Mesenchymal stem cell (in vitro differentiated cells and primary cell): ENCODE results near the gene SPATA13.

Experiments used
- DNase-seq: peaks from one replicate; pipeline ENCODE4 v3.0.0-alpha.2; 2013
- H2AFZ ChIP-seq: one replicate; pipeline ENCODE4 v1.6.1; 2013; ENCODE audit warnings: low read depth, mild to moderate bottlenecking, control low read depth, inconsistent platforms, low read length, moderate library complexity
- H2AK5ac ChIP-seq: 2 replicates; pipeline ENCODE4 v1.6.1; 2013; ENCODE audit warnings: low read length, moderate library complexity, mild to moderate bottlenecking, inconsistent platforms; ENCODE audit not compliant: severe bottlenecking
- H2BK120ac ChIP-seq: one replicate; pipeline ENCODE4 v1.6.1; 2013; ENCODE audit warnings: low read depth, mild to moderate bottlenecking, inconsistent platforms, low read length, moderate library complexity
- H2BK12ac ChIP-seq, 2 experiments: one replicate each; pipeline ENCODE4 v1.6.1; 2013; ENCODE audit warnings: inconsistent platforms in 2 of 2, low read length in 2 of 2, mild to moderate bottlenecking in 2 of 2, moderate library complexity in 2 of 2, control low read depth in 1 of 2
- H2BK15ac ChIP-seq: one replicate; pipeline ENCODE4 v1.6.1; 2013; ENCODE audit warnings: mild to moderate bottlenecking, low read depth, inconsistent platforms; ENCODE audit not compliant: poor library complexity, severe bottlenecking
- H2BK5ac ChIP-seq: 2 replicates; pipeline ENCODE4 v1.6.1; 2013; ENCODE audit warnings: low read depth, mild to moderate bottlenecking, low read length, control low read depth, inconsistent platforms; ENCODE audit not compliant: poor library complexity, severe bottlenecking
- H3K14ac ChIP-seq, 2 experiments: one replicate each; pipeline ENCODE4 v1.6.1; 2013; ENCODE audit warnings: inconsistent platforms in 2 of 2, low read length in 2 of 2, control low read depth in 1 of 2, mild to moderate bottlenecking in 1 of 2, moderate library complexity in 1 of 2
- H3K18ac ChIP-seq, 2 experiments: one replicate each; pipeline ENCODE4 v1.6.1; 2013; ENCODE audit warnings: inconsistent platforms in 2 of 2, low read length in 2 of 2, control low read depth in 1 of 2, low read depth in 1 of 2, mild to moderate bottlenecking in 1 of 2
- H3K23ac ChIP-seq, 2 experiments: one replicate each; pipeline ENCODE4 v1.6.1; 2013; ENCODE audit warnings: inconsistent platforms in 2 of 2, low read length in 2 of 2, mild to moderate bottlenecking in 2 of 2, moderate library complexity in 2 of 2, control low read depth in 1 of 2
- H3K27ac ChIP-seq: 2 replicates; pipeline ENCODE4 v1.5.1; 2013; ENCODE audit warnings: mild to moderate bottlenecking, moderate library complexity, low read length, control low read depth, inconsistent platforms; ENCODE audit not compliant: poor library complexity, severe bottlenecking
- H3K27me3 ChIP-seq, 2 experiments: 2 replicates each; pipeline versions ENCODE4 v1.6.1 to v1.7.0; 2013; ENCODE audit warnings: low read length in 2 of 2, mild to moderate bottlenecking in 2 of 2, moderate library complexity in 2 of 2, control low read depth in 1 of 2, inconsistent platforms in 1 of 2; ENCODE audit not compliant: control insufficient read depth in 1 of 2, insufficient read depth in 1 of 2
- H3K36me3 ChIP-seq, 2 experiments: 2 replicates each; pipeline versions ENCODE4 v1.6.1 to v1.7.0; 2013; ENCODE audit warnings: low read length in 2 of 2, control low read depth in 1 of 2, inconsistent platforms in 1 of 2, low read depth in 1 of 2, mild to moderate bottlenecking in 1 of 2; ENCODE audit not compliant: insufficient read depth in 2 of 2, control insufficient read depth in 1 of 2
- H3K4ac ChIP-seq, 2 experiments: one replicate each; pipeline ENCODE4 v1.6.1; 2013; ENCODE audit warnings: inconsistent platforms in 2 of 2, low read length in 2 of 2, mild to moderate bottlenecking in 2 of 2, moderate library complexity in 2 of 2, control low read depth in 1 of 2, low read depth in 1 of 2
- H3K4me1 ChIP-seq: 2 replicates; pipeline ENCODE4 v1.6.1; 2013; ENCODE audit warnings: low read depth, low read length, control low read depth; ENCODE audit not compliant: control insufficient read depth, insufficient read depth
- H3K4me2 ChIP-seq: 2 replicates; pipeline ENCODE4 v1.6.1; 2013; ENCODE audit warnings: low read length, mild to moderate bottlenecking, inconsistent platforms; ENCODE audit not compliant: poor library complexity, severe bottlenecking
- H3K4me3 ChIP-seq, 2 experiments: 2 replicates each; pipeline versions ENCODE4 v1.5.1 to v1.7.0; 2013; ENCODE audit warnings: low read length in 2 of 2, mild to moderate bottlenecking in 2 of 2, control low read depth in 1 of 2, low read depth in 1 of 2; ENCODE audit not compliant: insufficient read depth in 1 of 2
- H3K79me1 ChIP-seq: replicated peaks from 2 replicates; pipeline ENCODE4 v1.6.1; 2013; ENCODE audit warnings: mild to moderate bottlenecking, control low read depth, low read length, inconsistent platforms; ENCODE audit not compliant: poor library complexity, severe bottlenecking
- H3K9ac ChIP-seq: 2 replicates; pipeline ENCODE4 v1.7.0; 2013; ENCODE audit warnings: mild to moderate bottlenecking, low read length, moderate library complexity
- H3K9me3 ChIP-seq: 2 replicates; pipeline ENCODE4 v1.7.0; 2013; ENCODE audit warnings: mild to moderate bottlenecking, low read length; ENCODE audit not compliant: control insufficient read depth
- H4K8ac ChIP-seq: one replicate; pipeline ENCODE4 v1.6.1; 2013; ENCODE audit warnings: inconsistent platforms, mild to moderate bottlenecking, low read length, moderate library complexity
- H4K91ac ChIP-seq: one replicate; pipeline ENCODE4 v1.6.1; 2013; ENCODE audit warnings: mild to moderate bottlenecking, low read length, inconsistent platforms
- WGBS: methylation state at CpG from one replicate; pipeline ENCODE4 v1.1.7; 2013; ENCODE audit warnings: mixed read lengths; 5-methylcytosine and 5-hydroxymethylcytosine counted together

Gene SPATA13

DNA sequence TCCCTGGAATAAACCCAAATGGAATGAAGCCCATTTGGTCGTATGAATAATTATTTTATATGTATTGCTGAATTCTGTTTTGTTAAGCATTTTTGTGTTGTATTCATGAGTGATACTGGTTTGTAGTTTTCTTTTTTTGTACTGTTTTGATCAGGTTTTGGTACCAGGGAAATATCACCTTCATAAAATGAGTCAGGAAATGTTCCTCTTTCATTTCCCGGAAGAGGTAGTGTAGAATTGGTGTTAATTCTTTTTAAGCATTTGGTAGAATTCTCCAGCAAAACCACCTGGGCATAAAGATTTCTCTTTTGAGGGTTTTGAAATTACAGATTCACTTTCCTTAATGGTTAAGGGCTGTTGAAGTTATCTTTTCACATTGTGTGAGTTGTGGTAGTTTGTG lies 13.3 kb downstream of the SPATA13 start:
- Histone ChIP-seq H4K8ac (no peak overlapping the region), H2AK5ac (no peak overlapping the region), H3K4ac (no peak overlapping the region), H3K14ac (no peak overlapping the region), H2BK15ac (no peak overlapping the region), H3K27me3 (no peaks in the 10 kb centered on the region), H2AFZ (no peak overlapping the region), H2BK120ac (no peak overlapping the region), H3K9ac (no peak overlapping the region), H3K23ac (no peak overlapping the region), H3K4me2 (no peak overlapping the region), H3K4me3 (no peak overlapping the region), H3K27ac (no peak overlapping the region), H4K91ac (no peak overlapping the region), H2BK5ac (no peak overlapping the region), H3K18ac (no peak overlapping the region), H2BK12ac (no peak overlapping the region), H3K36me3 (no peaks in the 10 kb centered on the region), H3K9me3 (no peaks in the 10 kb centered on the region), H3K79me1 (peaks cover 9% of the 10 kb centered on the region), H3K4me1 (no peaks in the 10 kb centered on the region)
- 98% methylated on average over 2 of the region's 2 CpGs for WGBS
- no peak for DNase-seq

DNA sequence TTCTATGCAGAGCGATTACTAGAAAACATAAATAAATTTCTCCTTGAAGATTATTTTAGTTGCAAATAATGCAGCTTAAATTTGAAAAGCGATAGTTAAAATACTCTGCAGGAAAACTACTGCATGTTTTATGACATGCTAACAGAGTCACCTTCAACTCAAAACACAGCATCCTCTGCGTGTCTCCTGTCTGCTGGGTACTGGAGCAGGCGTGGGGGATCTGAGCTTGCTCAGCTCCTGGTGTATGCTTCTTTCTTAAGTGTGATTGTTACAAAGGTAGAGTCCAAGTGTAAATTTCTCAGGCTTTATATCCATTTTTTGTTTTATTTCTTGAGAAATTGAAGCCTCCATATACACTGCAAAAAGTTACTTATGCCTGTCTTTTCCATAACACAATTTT lies 15.3 kb downstream of the SPATA13 start:
- no peaks in the 10 kb centered on the region for H3K4me1 ChIP-seq
- H3K36me3 ChIP-seq: no peaks in the 10 kb centered on the region
- no peak overlapping the region for H3K27ac ChIP-seq
- no peak overlapping the region for H2BK15ac ChIP-seq
- H2AFZ ChIP-seq: no peak overlapping the region
- H4K8ac ChIP-seq: no peak overlapping the region
- no CpG with 5 or more reads among the region's 4 CpGs for WGBS
- H3K18ac ChIP-seq: no peak overlapping the region
- H3K23ac ChIP-seq: no peak overlapping the region
- no peak overlapping the region for H3K4ac ChIP-seq
- H3K4me3 ChIP-seq: no peak overlapping the region
- no peak overlapping the region for H3K4me2 ChIP-seq
- no peak overlapping the region for H2AK5ac ChIP-seq
- no peak overlapping the region for H4K91ac ChIP-seq
- no peaks in the 10 kb centered on the region for H3K27me3 ChIP-seq
- H3K79me1 ChIP-seq: peaks cover 5% of the 10 kb centered on the region
- DNase-seq: no peak
- H2BK12ac ChIP-seq: no peak overlapping the region
- no peaks in the 10 kb centered on the region for H3K9me3 ChIP-seq
- no peak overlapping the region for H3K14ac ChIP-seq
- H2BK5ac ChIP-seq: no peak overlapping the region
- H2BK120ac ChIP-seq: no peak overlapping the region
- no peak overlapping the region for H3K9ac ChIP-seq

DNA sequence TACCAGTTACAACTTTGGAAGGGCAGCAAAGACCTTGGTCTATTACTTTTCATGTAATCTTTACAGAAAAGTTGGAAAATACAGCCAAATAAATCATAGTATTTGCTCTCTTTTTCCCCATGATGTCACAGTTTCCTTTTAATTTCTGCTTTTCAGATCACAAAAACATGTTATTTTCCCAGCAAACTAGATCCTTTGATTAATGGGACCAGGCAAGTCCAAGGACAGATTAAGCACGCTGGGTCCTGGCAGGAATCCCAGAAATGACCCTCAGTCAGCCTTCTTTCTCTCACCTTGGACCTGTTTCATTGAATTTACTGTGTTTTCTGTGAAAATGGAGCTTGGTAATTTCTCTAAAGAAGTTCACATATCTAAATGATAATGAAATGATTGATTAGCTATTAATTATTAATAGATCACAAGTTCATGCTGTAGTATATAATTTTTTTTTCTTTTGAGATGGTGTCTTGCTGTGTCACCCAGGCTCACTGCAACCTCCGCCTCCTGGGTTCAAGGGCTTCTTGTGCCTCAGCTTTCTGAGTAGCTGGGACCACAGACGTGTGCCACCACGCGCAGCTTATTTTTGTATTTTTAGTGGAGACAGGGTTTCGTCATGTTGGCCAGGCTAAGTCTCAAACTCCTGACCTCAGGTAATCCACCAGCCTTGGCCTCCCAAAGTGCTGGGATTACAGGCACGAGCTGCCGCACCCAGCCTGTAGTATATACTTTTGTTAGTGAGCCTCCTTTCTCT lies 16.0 kb downstream of the SPATA13 start:
- no peak overlapping the region for H3K4ac ChIP-seq
- no peak overlapping the region for H3K27ac ChIP-seq
- no peaks in the 10 kb centered on the region for H3K36me3 ChIP-seq
- H3K4me1 ChIP-seq: no peaks in the 10 kb centered on the region
- no peak overlapping the region for H3K4me2 ChIP-seq
- no peak overlapping the region for H3K18ac ChIP-seq
- H4K8ac ChIP-seq: no peak overlapping the region
- no peak overlapping the region for H2AK5ac ChIP-seq
- H3K79me1 ChIP-seq: peaks cover 5% of the 10 kb centered on the region
- no peak overlapping the region for H2BK120ac ChIP-seq
- no peaks in the 10 kb centered on the region for H3K9me3 ChIP-seq
- no peak overlapping the region for H2BK12ac ChIP-seq
- H4K91ac ChIP-seq: no peak overlapping the region
- H2BK15ac ChIP-seq: no peak overlapping the region
- no peak overlapping the region for H3K4me3 ChIP-seq
- H3K14ac ChIP-seq: no peak overlapping the region
- no peak overlapping the region for H2AFZ ChIP-seq
- DNase-seq: no peak
- H3K23ac ChIP-seq: no peak overlapping the region
- H2BK5ac ChIP-seq: no peak overlapping the region
- WGBS: 80% methylated on average over 8 of the region's 8 CpGs
- H3K27me3 ChIP-seq: no peaks in the 10 kb centered on the region
- no peak overlapping the region for H3K9ac ChIP-seq

- no peak overlapping the region for H3K14ac ChIP-seq
- DNase-seq: peak; percentile 64
Measured at GRCh38 chr13:24178847-24179485, 18.4 kb downstream of the SPATA13 start.

More at GRCh38 chr13:24178847-24179485, 18.4 kb downstream of the SPATA13 start:
- H3K27ac ChIP-seq: no peak overlapping the region
- H3K4me2 ChIP-seq: no peak overlapping the region
- H3K36me3 ChIP-seq: no peaks in the 10 kb centered on the region
- H3K9ac ChIP-seq: no peak overlapping the region
- no peaks in the 10 kb centered on the region for H3K9me3 ChIP-seq
- no peak overlapping the region for H3K18ac ChIP-seq
- H2BK5ac ChIP-seq: no peak overlapping the region
- no peak overlapping the region for H2BK12ac ChIP-seq
- H2AFZ ChIP-seq: no peak overlapping the region
- H3K27me3 ChIP-seq: no peaks in the 10 kb centered on the region
- no peak overlapping the region for H3K23ac ChIP-seq
- no peak overlapping the region for H4K91ac ChIP-seq
- H3K4me1 ChIP-seq: peaks cover 5% of the 10 kb centered on the region
- no peak overlapping the region for H3K4ac ChIP-seq
- H2BK120ac ChIP-seq: no peak overlapping the region
- H2BK15ac ChIP-seq: no peak overlapping the region
- no peak overlapping the region for H3K4me3 ChIP-seq
- H3K79me1 ChIP-seq: peaks cover 13% of the 10 kb centered on the region
- no peak overlapping the region for H2AK5ac ChIP-seq
- WGBS: 100% methylated on average over 2 of the region's 2 CpGs
- no peak overlapping the region for H4K8ac ChIP-seq
